GM23338 (cell line): ENCODE results near the gene GRID1. TPM values are rescaled to one million over a fixed set of nuclear protein-coding genes. Genes with fewer than 3 reads are reported as not detected.

Experiments
- ATAC-seq: fragments of 200-7000 bp; cut with Tn5 transposase; 3 replicates; pipeline ENCODE4 v1.9.1; 2020
- DNase-seq: peaks from one replicate; pipeline ENCODE4 v3.0.0-alpha.2; 2015; ENCODE audit warnings: low spot score
- H2AFZ ChIP-seq: fragments of 200-600 bp; sonication (generic); 2 replicates; pipeline ENCODE4 v1.8.0; 2016; ENCODE audit warnings: antibody characterized with exemption, mild to moderate bottlenecking, moderate library complexity
- H3F3A ChIP-seq: fragments of 200-600 bp; sonication (generic); replicated peaks from 2 replicates; pipeline ENCODE4 v1.8.0; 2017; ENCODE audit warnings: antibody characterized with exemption, mixed run types, low read depth
- H3K27ac ChIP-seq: fragments of 200-600 bp; sonication (generic); 2 replicates; pipeline ENCODE4 v1.6.1; 2016; ENCODE audit warnings: low read depth
- H3K27me3 ChIP-seq: fragments of 200-600 bp; sonication (generic); 2 replicates; pipeline ENCODE4 v1.8.0; 2016; ENCODE audit warnings: mild to moderate bottlenecking, mixed run types, moderate library complexity; ENCODE audit not compliant: insufficient read depth
- H3K36me3 ChIP-seq: fragments of 200-600 bp; sonication (generic); 2 replicates; pipeline ENCODE4 v1.8.0; 2016; ENCODE audit warnings: mild to moderate bottlenecking; ENCODE audit not compliant: insufficient read depth
- H3K4me1 ChIP-seq: fragments of 200-600 bp; sonication (generic); 2 replicates; pipeline ENCODE4 v1.8.0; 2016; ENCODE audit warnings: mild to moderate bottlenecking, moderate library complexity; ENCODE audit not compliant: insufficient read depth
- H3K4me2 ChIP-seq: fragments of 200-600 bp; sonication (generic); 2 replicates; pipeline ENCODE4 v1.7.1; 2017; ENCODE audit warnings: mixed run types
- H3K4me3 ChIP-seq: fragments of 200-600 bp; sonication (generic); 2 replicates; pipeline ENCODE4 v1.6.1; 2016; ENCODE audit warnings: mixed run types
- H3K79me2 ChIP-seq: fragments of 200-600 bp; sonication (generic); replicated peaks from 2 replicates; pipeline ENCODE4 v1.8.0; 2017; ENCODE audit warnings: mild to moderate bottlenecking; ENCODE audit not compliant: insufficient read depth
- H3K9me2 ChIP-seq: fragments of 200-600 bp; sonication (generic); 2 replicates; pipeline ENCODE4 v1.8.0; 2017; ENCODE audit not compliant: insufficient read depth
- H4K20me1 ChIP-seq: fragments of 200-600 bp; sonication (generic); replicated peaks from 2 replicates; pipeline ENCODE4 v1.8.0; 2017; ENCODE audit warnings: mild to moderate bottlenecking; ENCODE audit not compliant: insufficient read depth
- H3K27ac Mint-ChIP-seq: 2 replicates; pipeline ENCODE4 v1.8.0; 2020; ENCODE audit warnings: inconsistent platforms, mild to moderate bottlenecking, moderate library complexity, mixed read lengths
- H3K27me3 Mint-ChIP-seq: 3 replicates; pipeline ENCODE4 v1.8.0; 2022; ENCODE audit warnings: low read depth, mild to moderate bottlenecking, moderate library complexity, mixed read lengths, inconsistent platforms; ENCODE audit not compliant: insufficient read depth, poor library complexity
- H3K36me3 Mint-ChIP-seq: 3 replicates; pipeline ENCODE4 v1.8.0; 2021; ENCODE audit warnings: low read depth, mild to moderate bottlenecking, inconsistent platforms, moderate library complexity, mixed read lengths
- H3K4me1 Mint-ChIP-seq: 3 replicates; pipeline ENCODE4 v1.8.0; 2020; ENCODE audit warnings: mild to moderate bottlenecking, inconsistent platforms, mixed read lengths
- H3K4me3 Mint-ChIP-seq: 3 replicates; pipeline ENCODE4 v1.8.0; 2021; ENCODE audit warnings: moderate library complexity, mild to moderate bottlenecking, inconsistent platforms, mixed read lengths
- H3K9me3 Mint-ChIP-seq: 3 replicates; pipeline ENCODE4 v1.8.0; 2020; ENCODE audit warnings: moderate library complexity, mild to moderate bottlenecking, inconsistent platforms, mixed read lengths
- CREB1 ChIP-seq: fragments of 250-450 bp; sonication (Bioruptor Pico); IDR thresholded peaks from 2 replicates; pipeline ENCODE4 v1.5.0; 2020; ENCODE audit warnings: low read depth, mild to moderate bottlenecking, moderate library complexity
- CTCF ChIP-seq, 2 experiments: fragments of 200-600 bp in 1 of 2; sonication (generic) in 1 of 2; conservative IDR thresholded peaks; 2 replicates each; pipeline versions ENCODE4 v1.5.1 to v1.6.1; 2016 to 2017; ENCODE audit warnings: antibody characterized with exemption in 2 of 2, low read depth in 2 of 2, mild to moderate bottlenecking in 2 of 2, moderate library complexity in 1 of 2
- ETS1 ChIP-seq: IDR thresholded peaks from 2 replicates; pipeline ENCODE4 v1.6.1; 2016; ENCODE audit warnings: antibody characterized with exemption
- EZH2 ChIP-seq: fragments of 200-600 bp; sonication (generic); IDR thresholded peaks from one replicate; pipeline ENCODE4 v1.8.0; 2017; ENCODE audit warnings: antibody characterized with exemption, mild to moderate bottlenecking, low read depth; ENCODE audit not compliant: unreplicated experiment
- EZH2phosphoT487 ChIP-seq: fragments of 200-600 bp; sonication (generic); IDR thresholded peaks from one replicate; pipeline ENCODE4 v1.8.1; 2018; ENCODE audit warnings: antibody characterized with exemption; ENCODE audit not compliant: unreplicated experiment
- POLR2AphosphoS5 ChIP-seq: IDR thresholded peaks from 2 replicates; pipeline ENCODE4 v1.6.1; 2016; ENCODE audit warnings: antibody characterized with exemption, low read depth
- STAT1 ChIP-seq: IDR thresholded peaks from one replicate; pipeline ENCODE4 v1.6.1; 2016; ENCODE audit warnings: antibody characterized with exemption; ENCODE audit not compliant: unreplicated experiment
- ZNF114 ChIP-seq: fragments of 250-450 bp; sonication (Bioruptor Pico); IDR thresholded peaks from 2 replicates; pipeline ENCODE4 v1.5.0; 2020; ENCODE audit warnings: mild to moderate bottlenecking, moderate library complexity
- ZNF331 ChIP-seq: fragments of 250-450 bp; sonication (Bioruptor Pico); IDR thresholded peaks from 2 replicates; pipeline ENCODE4 v1.5.0; 2020; ENCODE audit warnings: low read depth, mild to moderate bottlenecking, moderate library complexity
- polyA plus RNA-seq: library from polyadenylated mRNA; unstranded; fragments of >200 nt; fragmentation: Nextera tagmentation; extraction: Ambion mirVana; gene quantifications from 2 replicates; pipeline ENCODE4 v1.2.1, GENCODE V29; 2016
- total RNA-seq: library from RNA; depleted of rRNA; stranded (reverse); fragments of >200 nt; shearing (Covaris generic); gene quantifications from 2 replicates; pipeline ENCODE4 v1.2.3, GENCODE V29; 2014
- TF ChIP-seq, protein P1 (sequence below): IDR thresholded peaks from one replicate; pipeline ENCODE4 v1.6.1; 2018; ENCODE audit warnings: antibody characterized with exemption; ENCODE audit not compliant: unreplicated experiment
- TF ChIP-seq, protein P2 (sequence below): fragments of 250-450 bp; sonication (Bioruptor Pico); IDR thresholded peaks from 2 replicates; pipeline ENCODE4 v1.5.0; 2020; ENCODE audit warnings: mild to moderate bottlenecking, moderate library complexity

Gene GRID1
- total and polyA plus RNA-seq, 2 experiments from 2014 or later = 0.14 to 0.15 TPM

DNA sequence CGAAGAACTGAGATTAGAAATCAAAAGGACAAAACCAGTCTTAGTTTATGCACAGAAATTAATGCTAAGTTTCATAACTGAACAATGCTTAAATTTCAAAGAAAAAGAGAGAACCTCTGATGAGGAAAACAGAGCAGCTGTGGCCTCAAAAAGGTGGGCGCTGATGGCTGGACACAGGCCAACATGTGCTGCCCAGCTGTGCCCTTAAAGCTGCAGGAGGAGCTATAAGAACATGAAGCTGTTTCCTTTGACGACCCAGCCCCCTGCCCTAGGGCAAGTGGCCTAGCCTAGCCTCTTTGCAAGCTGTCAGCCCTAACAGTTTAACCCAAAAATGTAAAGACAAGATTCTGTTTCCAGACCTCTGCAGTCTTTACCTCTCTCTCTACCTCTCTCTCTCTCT is 107.7 kb downstream of the GRID1 start:
- Histone ChIP-seq H3K9me2 (no peaks in the 10 kb centered on the region), H3K4me3 (no peak overlapping the region), H3K79me2 (no peaks in the 10 kb centered on the region), H4K20me1 (no peaks in the 10 kb centered on the region), H3K27me3 (peaks cover 9% of the 10 kb centered on the region; the same call in 1 of the 2 replicates), H3K27ac (no peak overlapping the region), H3K36me3 (no peaks in the 10 kb centered on the region), H3K4me2 (no peak overlapping the region), H3K4me1 (peaks cover 12% of the 10 kb centered on the region; the same call in 1 of the 2 replicates), H3F3A (no peaks in the 10 kb centered on the region), H2AFZ (no peak overlapping the region)
- no peak for ATAC-seq
- peaks cover 20% of the 10 kb centered on the region for H3K4me1 Mint-ChIP-seq
- no peaks in the 10 kb centered on the region; the same call in 2 of the 3 replicates for H3K9me3 Mint-ChIP-seq
- peaks cover 10% of the 10 kb centered on the region for H3K27me3 Mint-ChIP-seq
- H3K36me3 Mint-ChIP-seq = no peaks in the 10 kb centered on the region
- DNase-seq = no peak
- TF ChIP-seq, protein P1, sequence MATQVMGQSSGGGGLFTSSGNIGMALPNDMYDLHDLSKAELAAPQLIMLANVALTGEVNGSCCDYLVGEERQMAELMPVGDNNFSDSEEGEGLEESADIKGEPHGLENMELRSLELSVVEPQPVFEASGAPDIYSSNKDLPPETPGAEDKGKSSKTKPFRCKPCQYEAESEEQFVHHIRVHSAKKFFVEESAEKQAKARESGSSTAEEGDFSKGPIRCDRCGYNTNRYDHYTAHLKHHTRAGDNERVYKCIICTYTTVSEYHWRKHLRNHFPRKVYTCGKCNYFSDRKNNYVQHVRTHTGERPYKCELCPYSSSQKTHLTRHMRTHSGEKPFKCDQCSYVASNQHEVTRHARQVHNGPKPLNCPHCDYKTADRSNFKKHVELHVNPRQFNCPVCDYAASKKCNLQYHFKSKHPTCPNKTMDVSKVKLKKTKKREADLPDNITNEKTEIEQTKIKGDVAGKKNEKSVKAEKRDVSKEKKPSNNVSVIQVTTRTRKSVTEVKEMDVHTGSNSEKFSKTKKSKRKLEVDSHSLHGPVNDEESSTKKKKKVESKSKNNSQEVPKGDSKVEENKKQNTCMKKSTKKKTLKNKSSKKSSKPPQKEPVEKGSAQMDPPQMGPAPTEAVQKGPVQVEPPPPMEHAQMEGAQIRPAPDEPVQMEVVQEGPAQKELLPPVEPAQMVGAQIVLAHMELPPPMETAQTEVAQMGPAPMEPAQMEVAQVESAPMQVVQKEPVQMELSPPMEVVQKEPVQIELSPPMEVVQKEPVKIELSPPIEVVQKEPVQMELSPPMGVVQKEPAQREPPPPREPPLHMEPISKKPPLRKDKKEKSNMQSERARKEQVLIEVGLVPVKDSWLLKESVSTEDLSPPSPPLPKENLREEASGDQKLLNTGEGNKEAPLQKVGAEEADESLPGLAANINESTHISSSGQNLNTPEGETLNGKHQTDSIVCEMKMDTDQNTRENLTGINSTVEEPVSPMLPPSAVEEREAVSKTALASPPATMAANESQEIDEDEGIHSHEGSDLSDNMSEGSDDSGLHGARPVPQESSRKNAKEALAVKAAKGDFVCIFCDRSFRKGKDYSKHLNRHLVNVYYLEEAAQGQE = no peak
- TF ChIP-seq EZH2phosphoT487 (no peak), ZNF331 (no peak), STAT1 (no peak), CREB1 (no peak), EZH2 (no peak), ETS1 (no peak), POLR2AphosphoS5 (no peak), ZNF114 (CRISPR knock-in tag) (no peak), CTCF (conservative IDR thresholded peaks at IDR 0.05; ENCODE audit: low read depth in 2 of 2) (no peak)
- TF ChIP-seq, protein P2, sequence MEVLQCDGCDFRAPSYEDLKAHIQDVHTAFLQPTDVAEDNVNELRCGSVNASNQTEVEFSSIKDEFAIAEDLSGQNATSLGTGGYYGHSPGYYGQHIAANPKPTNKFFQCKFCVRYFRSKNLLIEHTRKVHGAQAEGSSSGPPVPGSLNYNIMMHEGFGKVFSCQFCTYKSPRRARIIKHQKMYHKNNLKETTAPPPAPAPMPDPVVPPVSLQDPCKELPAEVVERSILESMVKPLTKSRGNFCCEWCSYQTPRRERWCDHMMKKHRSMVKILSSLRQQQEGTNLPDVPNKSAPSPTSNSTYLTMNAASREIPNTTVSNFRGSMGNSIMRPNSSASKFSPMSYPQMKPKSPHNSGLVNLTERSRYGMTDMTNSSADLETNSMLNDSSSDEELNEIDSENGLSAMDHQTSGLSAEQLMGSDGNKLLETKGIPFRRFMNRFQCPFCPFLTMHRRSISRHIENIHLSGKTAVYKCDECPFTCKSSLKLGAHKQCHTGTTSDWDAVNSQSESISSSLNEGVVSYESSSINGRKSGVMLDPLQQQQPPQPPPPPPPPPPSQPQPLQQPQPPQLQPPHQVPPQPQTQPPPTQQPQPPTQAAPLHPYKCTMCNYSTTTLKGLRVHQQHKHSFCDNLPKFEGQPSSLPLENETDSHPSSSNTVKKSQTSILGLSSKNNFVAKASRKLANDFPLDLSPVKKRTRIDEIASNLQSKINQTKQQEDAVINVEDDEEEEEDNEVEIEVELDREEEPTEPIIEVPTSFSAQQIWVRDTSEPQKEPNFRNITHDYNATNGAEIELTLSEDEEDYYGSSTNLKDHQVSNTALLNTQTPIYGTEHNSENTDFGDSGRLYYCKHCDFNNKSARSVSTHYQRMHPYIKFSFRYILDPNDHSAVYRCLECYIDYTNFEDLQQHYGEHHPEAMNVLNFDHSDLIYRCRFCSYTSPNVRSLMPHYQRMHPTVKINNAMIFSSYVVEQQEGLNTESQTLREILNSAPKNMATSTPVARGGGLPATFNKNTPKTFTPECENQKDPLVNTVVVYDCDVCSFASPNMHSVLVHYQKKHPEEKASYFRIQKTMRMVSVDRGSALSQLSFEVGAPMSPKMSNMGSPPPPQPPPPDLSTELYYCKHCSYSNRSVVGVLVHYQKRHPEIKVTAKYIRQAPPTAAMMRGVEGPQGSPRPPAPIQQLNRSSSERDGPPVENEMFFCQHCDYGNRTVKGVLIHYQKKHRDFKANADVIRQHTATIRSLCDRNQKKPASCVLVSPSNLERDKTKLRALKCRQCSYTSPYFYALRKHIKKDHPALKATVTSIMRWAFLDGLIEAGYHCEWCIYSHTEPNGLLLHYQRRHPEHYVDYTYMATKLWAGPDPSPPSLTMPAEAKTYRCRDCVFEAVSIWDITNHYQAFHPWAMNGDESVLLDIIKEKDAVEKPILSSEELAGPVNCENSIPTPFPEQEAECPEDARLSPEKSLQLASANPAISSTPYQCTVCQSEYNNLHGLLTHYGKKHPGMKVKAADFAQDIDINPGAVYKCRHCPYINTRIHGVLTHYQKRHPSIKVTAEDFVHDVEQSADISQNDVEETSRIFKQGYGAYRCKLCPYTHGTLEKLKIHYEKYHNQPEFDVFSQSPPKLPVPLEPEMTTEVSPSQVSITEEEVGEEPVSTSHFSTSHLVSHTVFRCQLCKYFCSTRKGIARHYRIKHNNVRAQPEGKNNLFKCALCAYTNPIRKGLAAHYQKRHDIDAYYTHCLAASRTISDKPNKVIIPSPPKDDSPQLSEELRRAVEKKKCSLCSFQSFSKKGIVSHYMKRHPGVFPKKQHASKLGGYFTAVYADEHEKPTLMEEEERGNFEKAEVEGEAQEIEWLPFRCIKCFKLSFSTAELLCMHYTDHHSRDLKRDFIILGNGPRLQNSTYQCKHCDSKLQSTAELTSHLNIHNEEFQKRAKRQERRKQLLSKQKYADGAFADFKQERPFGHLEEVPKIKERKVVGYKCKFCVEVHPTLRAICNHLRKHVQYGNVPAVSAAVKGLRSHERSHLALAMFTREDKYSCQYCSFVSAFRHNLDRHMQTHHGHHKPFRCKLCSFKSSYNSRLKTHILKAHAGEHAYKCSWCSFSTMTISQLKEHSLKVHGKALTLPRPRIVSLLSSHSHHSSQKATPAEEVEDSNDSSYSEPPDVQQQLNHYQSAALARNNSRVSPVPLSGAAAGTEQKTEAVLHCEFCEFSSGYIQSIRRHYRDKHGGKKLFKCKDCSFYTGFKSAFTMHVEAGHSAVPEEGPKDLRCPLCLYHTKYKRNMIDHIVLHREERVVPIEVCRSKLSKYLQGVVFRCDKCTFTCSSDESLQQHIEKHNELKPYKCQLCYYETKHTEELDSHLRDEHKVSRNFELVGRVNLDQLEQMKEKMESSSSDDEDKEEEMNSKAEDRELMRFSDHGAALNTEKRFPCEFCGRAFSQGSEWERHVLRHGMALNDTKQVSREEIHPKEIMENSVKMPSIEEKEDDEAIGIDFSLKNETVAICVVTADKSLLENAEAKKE (CRISPR knock-in tag) = no peak
- no peak overlapping the region for H3K27ac Mint-ChIP-seq
- no peak overlapping the region for H3K4me3 Mint-ChIP-seq
